KMS-11 (cell line): Measurements from ENCODE around the gene PTPRN2.

Source experiments
- H2AFZ ChIP-seq: fragments of 200-600 bp; sonication (generic); 2 replicates; pipeline ENCODE4 v1.6.1; 2016; ENCODE audit warnings: antibody characterized with exemption, mixed run types, low read depth
- H3K27ac ChIP-seq: fragments of 200-600 bp; sonication (generic); 2 replicates; pipeline ENCODE4 v1.6.1; 2016; ENCODE audit warnings: mild to moderate bottlenecking, mixed run types
- H3K27me3 ChIP-seq: fragments of 200-600 bp; sonication (generic); 2 replicates; pipeline ENCODE4 v1.6.1; 2017; ENCODE audit warnings: mild to moderate bottlenecking, low read depth, mixed run types, moderate library complexity; ENCODE audit not compliant: insufficient read depth
- H3K36me3 ChIP-seq: fragments of 200-600 bp; sonication (generic); 2 replicates; pipeline ENCODE4 v1.6.1; 2017; ENCODE audit warnings: mild to moderate bottlenecking, mixed run types; ENCODE audit not compliant: insufficient read depth
- H3K4me1 ChIP-seq: fragments of 200-600 bp; sonication (generic); 2 replicates; pipeline ENCODE4 v1.6.1; 2016; ENCODE audit warnings: mild to moderate bottlenecking, low read depth, mixed run types; ENCODE audit not compliant: poor library complexity, severe bottlenecking
- H3K4me2 ChIP-seq: fragments of 200-600 bp; sonication (generic); 2 replicates; pipeline ENCODE4 v1.7.0; 2016; ENCODE audit warnings: mild to moderate bottlenecking, mixed run types
- H3K4me3 ChIP-seq: fragments of 200-600 bp; sonication (generic); IDR thresholded peaks from 2 replicates; pipeline ENCODE4 v1.6.1; 2017; ENCODE audit warnings: low read depth, low read length, mixed read lengths; ENCODE audit not compliant: insufficient read depth
- H3K79me2 ChIP-seq: fragments of 200-600 bp; sonication (generic); 2 replicates; pipeline ENCODE4 v1.6.1; 2016; ENCODE audit warnings: low read depth, mixed run types; ENCODE audit not compliant: insufficient read depth
- H3K9ac ChIP-seq: fragments of 200-600 bp; sonication (generic); 2 replicates; pipeline ENCODE4 v1.6.1; 2016; ENCODE audit warnings: mild to moderate bottlenecking, mixed run types
- H4K20me1 ChIP-seq: fragments of 200-600 bp; sonication (generic); 2 replicates; pipeline ENCODE4 v1.6.1; 2016; ENCODE audit warnings: mild to moderate bottlenecking, mixed run types; ENCODE audit not compliant: insufficient read depth
- TF ChIP-seq, protein P1 (sequence below): fragments of 200-600 bp; sonication (generic); conservative IDR thresholded peaks from 2 replicates; pipeline ENCODE4 v1.6.1; 2017; ENCODE audit warnings: low read depth, mild to moderate bottlenecking, antibody characterized with exemption, low read length, moderate library complexity, mixed read lengths

The PTPRN2 gene

DNA sequence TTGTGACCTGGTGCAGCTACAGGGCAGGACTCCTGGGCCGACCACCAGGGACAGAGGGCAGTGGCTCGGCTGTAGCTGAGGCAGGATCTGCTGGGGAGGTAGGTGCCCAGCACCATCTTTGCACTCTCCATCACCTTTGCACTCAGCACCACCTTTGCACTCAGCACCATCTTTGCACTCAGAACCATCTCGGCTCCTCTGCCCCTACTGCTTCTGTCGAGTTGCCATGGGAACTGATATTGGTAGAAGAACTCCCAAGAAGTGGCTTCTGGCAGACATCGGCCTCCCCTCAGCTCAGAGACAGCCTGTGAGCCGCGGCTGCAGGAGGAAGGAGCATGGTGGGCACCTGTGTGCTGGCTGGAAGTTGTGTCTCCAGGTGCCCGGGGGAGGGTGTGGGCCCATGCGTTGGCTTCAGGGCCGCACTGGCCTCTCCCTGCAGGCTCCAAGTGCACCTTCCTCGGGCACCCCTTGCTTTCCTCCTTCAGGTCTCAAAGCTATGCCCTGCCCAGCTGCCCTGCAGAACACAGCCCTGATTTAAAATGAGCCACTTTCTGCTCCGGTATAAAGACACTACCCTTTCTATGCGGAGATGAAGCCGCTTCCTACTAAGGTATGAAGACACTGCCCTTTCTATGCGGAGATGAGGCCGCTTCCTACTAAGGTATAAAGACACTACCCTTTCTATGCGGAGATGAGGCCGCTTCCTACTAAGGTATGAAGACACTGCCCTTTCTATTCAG, 514.5 kb downstream of the PTPRN2 start:
- Histone ChIP-seq H3K4me1 (no peaks in the 10 kb centered on the region), H3K9ac (no peak overlapping the region), H4K20me1 (no peaks in the 10 kb centered on the region), H3K4me3 (no peak overlapping the region), H3K27ac (no peak overlapping the region), H3K4me2 (no peak overlapping the region), H2AFZ (no peak overlapping the region), H3K36me3 (no peaks in the 10 kb centered on the region), H3K79me2 (no peaks in the 10 kb centered on the region), H3K27me3 (no peaks in the 10 kb centered on the region)
- TF ChIP-seq, protein P1, sequence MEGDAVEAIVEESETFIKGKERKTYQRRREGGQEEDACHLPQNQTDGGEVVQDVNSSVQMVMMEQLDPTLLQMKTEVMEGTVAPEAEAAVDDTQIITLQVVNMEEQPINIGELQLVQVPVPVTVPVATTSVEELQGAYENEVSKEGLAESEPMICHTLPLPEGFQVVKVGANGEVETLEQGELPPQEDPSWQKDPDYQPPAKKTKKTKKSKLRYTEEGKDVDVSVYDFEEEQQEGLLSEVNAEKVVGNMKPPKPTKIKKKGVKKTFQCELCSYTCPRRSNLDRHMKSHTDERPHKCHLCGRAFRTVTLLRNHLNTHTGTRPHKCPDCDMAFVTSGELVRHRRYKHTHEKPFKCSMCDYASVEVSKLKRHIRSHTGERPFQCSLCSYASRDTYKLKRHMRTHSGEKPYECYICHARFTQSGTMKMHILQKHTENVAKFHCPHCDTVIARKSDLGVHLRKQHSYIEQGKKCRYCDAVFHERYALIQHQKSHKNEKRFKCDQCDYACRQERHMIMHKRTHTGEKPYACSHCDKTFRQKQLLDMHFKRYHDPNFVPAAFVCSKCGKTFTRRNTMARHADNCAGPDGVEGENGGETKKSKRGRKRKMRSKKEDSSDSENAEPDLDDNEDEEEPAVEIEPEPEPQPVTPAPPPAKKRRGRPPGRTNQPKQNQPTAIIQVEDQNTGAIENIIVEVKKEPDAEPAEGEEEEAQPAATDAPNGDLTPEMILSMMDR = no peak

DNA sequence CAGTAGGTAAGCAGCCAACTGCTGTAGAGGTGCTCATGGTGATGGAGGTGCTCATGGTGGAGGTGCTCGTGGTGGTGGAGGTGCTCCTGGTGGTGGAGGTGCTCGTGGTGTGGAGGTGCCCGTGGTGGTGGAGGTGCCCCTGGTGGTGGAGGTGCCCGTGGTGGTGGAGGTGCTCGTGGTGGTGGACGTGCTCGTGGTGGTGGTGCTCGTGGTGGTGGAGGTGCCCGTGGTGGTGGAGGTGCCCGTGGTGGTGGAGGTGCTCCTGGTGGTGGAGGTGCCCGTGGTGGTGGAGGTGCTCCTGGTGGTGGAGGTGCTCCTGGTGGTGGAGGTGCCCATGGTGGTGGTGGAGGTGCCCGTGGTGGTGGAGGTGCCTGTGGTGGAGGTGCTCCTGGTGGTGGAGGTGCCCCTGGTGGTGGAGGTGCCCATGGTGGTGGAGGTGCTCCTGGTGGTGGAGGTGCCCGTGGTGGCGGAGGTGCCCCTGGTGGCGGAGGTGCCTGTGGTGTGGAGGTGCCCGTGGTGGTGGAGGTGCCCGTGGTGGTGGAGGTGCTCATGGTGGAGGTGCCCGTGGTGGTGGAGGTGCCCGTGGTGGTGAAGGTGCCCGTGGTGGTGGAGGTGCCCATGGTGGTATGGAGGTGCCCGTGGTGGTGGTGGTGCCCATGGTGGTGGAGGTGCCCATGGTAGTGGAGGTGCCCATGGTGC, 517.3 kb downstream of the PTPRN2 start:
- Histone ChIP-seq H2AFZ (no peak overlapping the region), H3K36me3 (no peaks in the 10 kb centered on the region), H4K20me1 (no peaks in the 10 kb centered on the region), H3K79me2 (no peaks in the 10 kb centered on the region), H3K4me2 (no peak overlapping the region), H3K27me3 (no peaks in the 10 kb centered on the region), H3K9ac (no peak overlapping the region), H3K4me1 (no peaks in the 10 kb centered on the region), H3K4me3 (no peak overlapping the region), H3K27ac (no peak overlapping the region)
- TF ChIP-seq, protein P1 = no peak

- H3K9ac ChIP-seq = no peak overlapping the region
- no peak overlapping the region for H2AFZ ChIP-seq
- TF ChIP-seq, protein P1 = no peak
- H3K4me2 ChIP-seq = no peak overlapping the region
- no peak overlapping the region for H3K4me3 ChIP-seq
- no peaks in the 10 kb centered on the region for H3K27me3 ChIP-seq
- no peaks in the 10 kb centered on the region for H3K4me1 ChIP-seq
- H3K27ac ChIP-seq = no peak overlapping the region
- no peaks in the 10 kb centered on the region for H3K79me2 ChIP-seq
- no peaks in the 10 kb centered on the region for H4K20me1 ChIP-seq
- no peaks in the 10 kb centered on the region for H3K36me3 ChIP-seq
Observed at GRCh38 chr7:158068853-158069252, 518.8 kb downstream of the PTPRN2 start.

DNA sequence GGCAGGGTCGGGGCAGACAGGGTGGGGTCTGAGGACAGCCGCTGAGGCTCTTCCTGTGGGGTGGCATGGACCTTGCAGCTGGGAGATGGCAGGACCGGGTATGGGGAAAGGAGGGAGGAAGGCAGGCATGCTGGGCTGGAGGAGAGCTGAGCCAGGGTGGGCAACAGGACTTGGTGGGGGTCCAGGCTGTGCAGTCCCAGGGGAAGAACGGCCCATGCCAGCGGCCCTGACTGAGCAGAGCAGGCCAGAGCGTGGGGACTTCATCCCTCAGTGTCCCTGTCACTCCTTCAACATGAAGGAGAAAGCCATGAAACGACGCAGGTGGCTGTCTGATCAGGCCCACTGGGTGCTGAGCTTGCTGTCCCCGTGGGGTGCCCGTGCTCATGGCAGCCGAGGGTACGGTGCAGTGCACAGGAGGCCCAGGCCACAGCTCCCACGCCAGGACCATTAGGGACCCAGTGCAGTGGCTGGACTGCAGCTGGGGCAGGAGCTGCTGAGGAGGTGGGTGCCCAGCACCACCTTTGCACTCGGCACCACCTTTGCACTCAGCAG, 519.6 kb downstream of the PTPRN2 start:
- no peak overlapping the region for H3K27ac ChIP-seq
- H3K9ac ChIP-seq = no peak overlapping the region
- no peak overlapping the region for H3K4me2 ChIP-seq
- H3K4me3 ChIP-seq = no peak overlapping the region
- no peaks in the 10 kb centered on the region for H3K27me3 ChIP-seq
- H4K20me1 ChIP-seq = no peaks in the 10 kb centered on the region
- H2AFZ ChIP-seq = no peak overlapping the region
- H3K4me1 ChIP-seq = no peaks in the 10 kb centered on the region
- TF ChIP-seq, protein P1 = no peak
- H3K36me3 ChIP-seq = no peaks in the 10 kb centered on the region
- no peaks in the 10 kb centered on the region for H3K79me2 ChIP-seq
